GM15510 (cell line): ENCODE measurements around the gene SLC9A5.

Source experiments
- POLR2A ChIP-seq: IDR thresholded peaks from 3 replicates; pipeline ENCODE4 v1.6.1; 2011; ENCODE audit warnings: borderline replicate concordance; ENCODE audit not compliant: insufficient read length; ENCODE audit errors: extremely low read depth

Gene SLC9A5, protein sequence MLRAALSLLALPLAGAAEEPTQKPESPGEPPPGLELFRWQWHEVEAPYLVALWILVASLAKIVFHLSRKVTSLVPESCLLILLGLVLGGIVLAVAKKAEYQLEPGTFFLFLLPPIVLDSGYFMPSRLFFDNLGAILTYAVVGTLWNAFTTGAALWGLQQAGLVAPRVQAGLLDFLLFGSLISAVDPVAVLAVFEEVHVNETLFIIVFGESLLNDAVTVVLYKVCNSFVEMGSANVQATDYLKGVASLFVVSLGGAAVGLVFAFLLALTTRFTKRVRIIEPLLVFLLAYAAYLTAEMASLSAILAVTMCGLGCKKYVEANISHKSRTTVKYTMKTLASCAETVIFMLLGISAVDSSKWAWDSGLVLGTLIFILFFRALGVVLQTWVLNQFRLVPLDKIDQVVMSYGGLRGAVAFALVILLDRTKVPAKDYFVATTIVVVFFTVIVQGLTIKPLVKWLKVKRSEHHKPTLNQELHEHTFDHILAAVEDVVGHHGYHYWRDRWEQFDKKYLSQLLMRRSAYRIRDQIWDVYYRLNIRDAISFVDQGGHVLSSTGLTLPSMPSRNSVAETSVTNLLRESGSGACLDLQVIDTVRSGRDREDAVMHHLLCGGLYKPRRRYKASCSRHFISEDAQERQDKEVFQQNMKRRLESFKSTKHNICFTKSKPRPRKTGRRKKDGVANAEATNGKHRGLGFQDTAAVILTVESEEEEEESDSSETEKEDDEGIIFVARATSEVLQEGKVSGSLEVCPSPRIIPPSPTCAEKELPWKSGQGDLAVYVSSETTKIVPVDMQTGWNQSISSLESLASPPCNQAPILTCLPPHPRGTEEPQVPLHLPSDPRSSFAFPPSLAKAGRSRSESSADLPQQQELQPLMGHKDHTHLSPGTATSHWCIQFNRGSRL

DNA sequence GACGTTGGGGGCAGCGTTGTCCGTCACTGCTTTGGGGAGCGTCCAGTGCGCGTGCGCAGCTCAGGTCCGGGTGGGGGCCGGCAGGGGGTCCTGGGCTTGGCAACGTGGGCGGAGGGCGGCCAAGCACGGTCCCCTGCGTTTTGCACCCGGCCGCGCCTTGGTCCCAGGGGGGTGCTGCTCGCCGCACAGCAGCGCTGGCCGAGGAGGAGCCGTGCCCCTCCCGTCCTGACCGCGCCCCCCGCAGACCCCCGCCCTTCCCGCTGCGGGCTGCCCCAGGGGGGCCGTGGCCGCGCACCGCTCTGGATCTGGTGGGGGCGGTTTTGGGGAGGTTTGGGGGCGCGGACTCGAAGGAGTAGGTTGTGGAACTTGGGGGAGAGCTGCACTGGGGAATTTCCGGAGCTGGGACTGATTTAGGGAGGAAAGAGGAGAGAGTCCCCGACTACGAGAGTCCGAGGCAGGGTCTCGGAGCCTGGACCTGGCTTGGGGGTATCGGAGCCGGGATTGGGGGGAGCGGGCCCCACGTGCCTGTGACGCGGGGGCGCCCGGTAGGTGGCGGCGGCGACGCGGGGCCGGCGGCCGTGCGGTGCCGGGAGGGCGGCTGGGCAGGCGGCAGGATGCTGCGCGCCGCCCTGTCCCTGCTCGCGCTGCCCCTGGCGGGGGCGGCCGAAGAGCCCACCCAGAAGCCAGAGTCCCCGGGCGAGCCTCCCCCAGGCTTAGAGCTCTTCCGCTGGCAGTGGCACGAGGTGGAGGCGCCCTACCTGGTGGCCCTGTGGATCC, at the start of gene SLC9A5:
SLC9A5 (plus strand) TSS at position 579 of the 777 bp plus-strand sequence; CDS start at position 615, 36 bp downstream.
- TF ChIP-seq POLR2A, result peak; percentile 31

DNA sequence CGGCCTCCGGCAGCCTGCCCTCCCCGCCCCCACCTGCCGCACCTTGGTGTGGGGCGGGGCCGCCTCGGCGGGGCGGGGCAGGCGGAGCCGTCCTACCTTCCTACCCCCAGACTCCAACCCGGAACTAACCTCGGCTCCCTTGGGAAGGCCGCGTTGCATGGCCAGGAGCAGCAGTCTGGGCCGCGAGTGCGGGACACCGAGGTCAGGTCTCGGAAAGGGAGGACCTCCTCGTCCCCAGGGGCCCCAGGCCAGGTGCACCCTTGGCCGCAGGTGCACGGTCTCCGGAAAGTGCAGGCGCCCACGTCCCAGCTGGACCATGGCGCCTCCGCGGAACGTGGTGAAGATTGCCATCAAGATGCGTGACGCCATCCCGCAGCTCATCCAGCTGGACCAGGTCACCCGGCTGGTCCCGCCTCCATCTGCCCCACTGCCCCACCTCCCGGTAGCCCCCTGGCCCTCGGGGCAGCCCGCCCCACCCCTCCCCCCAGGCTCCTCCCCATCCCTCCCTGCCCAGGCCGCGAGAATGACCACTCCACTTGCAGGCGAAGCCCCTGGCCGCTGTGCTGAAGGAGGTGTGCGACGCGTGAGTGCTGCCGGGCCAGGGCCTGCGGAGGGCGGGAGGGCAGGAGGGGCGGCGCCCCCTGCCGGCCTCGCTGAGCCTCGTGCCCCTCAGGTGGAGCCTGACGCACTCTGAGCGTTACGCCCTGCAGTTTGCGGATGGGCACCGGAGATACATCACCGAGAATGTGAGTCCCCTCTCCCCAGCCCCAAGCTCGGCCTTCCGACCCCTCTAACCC, 49.6 kb upstream of the SLC9A5 start, which contains the start of gene ELMO3:
ELMO3 (plus strand) TSS at position 121 of the 797 bp plus-strand sequence; CDS start at position 317, 196 bp downstream.
- no peak for TF ChIP-seq POLR2A

DNA sequence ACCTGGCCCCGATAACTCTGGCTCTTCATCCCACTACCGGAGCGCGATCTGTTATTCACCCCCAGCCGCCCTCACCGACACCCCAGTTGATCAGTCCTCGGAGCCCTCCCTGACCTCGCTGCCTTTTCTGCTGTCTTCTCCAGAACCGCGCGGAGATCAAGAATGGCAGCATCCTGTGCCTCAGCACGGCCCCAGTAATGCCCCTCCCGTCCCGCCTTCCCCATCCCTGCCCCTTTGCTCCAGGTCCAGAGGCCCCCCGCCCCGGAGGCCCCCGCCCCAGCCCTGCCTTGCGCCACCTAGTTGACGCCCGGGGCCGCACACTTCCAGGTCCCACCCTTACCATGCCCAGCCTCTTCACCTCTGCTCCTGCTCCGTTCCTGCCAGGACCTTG, 49.0 kb upstream of the SLC9A5 start:
- TF ChIP-seq POLR2A, result no peak

DNA sequence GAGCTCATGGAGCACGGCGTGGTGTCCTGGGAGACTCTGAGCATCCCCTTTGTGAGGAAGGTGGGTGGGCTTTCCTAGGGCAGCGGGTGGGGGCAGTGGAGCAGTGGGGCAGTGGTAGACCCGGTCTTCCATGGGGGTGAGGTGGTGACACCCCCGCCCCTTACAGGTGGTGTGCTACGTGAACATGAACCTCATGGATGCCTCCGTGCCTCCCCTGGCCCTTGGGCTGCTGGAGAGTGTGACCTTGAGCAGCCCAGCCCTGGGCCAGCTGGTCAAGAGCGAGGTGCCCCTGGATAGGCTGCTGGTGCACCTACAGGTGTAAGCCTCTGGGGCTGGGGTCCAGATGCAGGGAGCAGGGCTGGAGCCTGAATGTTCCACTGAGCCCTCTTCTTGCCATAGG, 48.3 kb upstream of the SLC9A5 start:
- TF ChIP-seq POLR2A, result no peak

DNA sequence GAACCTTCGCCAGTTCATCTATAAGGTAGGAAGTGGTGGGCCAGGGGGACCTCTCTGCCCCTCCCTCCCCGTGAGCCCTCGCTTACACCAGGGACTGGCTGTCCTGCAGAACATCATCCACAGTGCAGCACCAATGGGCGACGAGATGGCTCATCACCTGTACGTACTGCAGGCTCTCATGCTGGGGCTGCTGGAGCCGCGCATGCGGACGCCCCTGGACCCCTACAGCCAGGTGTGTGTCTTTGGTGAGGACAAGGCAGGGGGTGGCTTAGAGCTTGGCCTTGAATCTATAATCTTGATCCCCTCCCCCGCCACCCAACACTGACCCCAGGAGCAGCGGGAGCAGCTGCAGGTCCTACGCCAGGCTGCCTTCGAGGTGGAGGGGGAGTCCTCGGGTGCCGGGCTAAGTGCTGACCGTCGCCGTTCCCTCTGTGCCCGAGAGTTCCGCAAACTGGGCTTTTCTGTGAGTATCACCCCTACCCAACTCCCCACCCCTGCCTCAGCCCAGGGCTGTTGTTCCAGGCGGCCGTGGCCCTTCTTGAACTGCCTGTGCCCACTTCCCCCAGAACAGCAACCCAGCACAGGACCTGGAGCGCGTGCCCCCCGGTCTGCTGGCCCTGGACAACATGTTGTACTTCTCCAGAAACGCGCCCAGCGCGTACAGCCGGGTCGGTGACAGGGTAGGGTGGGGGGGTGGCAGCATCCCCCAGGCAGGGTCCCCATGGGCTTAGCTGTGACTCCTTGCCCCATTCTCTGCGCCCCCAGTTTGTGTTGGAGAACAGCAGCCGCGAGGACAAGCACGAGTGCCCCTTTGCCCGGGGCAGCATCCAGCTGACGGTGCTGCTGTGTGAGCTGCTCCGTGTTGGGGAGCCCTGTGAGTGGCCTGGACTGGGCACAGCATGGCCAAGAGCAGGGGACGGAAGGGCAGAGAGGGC, 47.1 kb upstream of the SLC9A5 start:
- no peak for TF ChIP-seq POLR2A

DNA sequence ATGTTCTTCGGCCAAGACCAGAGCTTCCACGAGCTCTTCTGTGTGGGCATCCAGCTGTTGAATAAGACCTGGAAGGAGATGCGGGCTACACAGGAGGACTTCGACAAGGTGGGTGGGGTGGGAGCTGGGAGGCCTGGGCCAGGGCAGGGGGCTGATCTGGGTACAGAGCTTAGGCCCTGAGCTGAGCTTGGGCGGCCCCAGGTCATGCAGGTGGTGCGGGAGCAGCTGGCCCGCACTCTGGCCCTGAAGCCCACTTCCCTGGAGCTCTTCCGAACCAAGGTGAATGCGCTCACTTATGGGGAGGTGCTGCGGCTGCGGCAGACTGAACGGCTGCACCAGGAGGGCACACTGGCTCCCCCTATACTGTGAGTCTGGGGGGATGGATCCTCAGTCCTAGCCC, 46.4 kb upstream of the SLC9A5 start:
- TF ChIP-seq POLR2A, result no peak

DNA sequence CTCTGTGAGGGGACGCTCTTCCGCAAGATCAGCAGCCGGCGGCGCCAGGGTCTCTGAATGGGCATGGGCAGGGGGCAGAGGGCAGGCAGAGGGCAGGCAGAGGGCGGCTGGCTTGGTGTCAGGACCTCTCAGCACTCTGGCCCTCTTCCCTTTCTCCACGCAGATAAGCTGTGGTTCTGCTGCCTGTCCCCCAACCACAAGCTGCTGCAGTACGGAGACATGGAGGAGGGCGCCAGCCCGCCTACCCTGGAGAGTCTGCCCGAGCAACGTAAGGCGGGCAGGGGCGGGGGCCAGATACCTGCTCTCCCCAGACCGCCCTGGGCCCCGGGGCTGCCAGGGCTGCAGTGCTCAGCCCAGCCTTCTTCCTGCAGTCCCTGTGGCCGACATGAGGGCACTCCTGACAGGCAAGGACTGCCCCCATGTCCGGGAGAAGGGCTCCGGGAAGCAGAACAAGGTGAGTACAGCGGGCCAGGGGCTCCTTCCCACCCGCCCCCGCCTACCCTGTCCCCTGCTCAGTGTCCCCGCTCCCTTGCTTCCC, 45.8 kb upstream of the SLC9A5 start:
- TF ChIP-seq POLR2A, result no peak

DNA sequence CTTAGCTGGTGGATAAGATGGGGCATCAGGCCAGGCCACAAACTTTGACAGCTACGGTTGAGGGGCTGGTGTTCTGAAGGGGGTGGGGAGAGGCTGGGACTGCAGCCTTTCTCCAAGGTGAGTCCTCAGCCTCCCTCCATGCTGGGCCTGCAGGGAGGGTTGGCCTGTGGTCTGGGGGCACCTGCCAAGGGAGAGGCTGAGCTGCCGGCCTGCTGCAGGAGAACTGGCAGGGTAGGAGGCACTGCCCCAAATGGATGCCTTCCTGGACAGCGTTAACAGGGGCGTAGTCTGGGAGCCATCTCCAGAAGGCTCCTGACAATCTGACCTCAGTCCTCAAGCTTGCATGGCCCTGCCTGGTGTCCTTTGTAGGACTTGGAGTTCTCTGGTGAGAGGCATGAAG, 44.7 kb upstream of the SLC9A5 start:
- TF ChIP-seq POLR2A, result no peak

DNA sequence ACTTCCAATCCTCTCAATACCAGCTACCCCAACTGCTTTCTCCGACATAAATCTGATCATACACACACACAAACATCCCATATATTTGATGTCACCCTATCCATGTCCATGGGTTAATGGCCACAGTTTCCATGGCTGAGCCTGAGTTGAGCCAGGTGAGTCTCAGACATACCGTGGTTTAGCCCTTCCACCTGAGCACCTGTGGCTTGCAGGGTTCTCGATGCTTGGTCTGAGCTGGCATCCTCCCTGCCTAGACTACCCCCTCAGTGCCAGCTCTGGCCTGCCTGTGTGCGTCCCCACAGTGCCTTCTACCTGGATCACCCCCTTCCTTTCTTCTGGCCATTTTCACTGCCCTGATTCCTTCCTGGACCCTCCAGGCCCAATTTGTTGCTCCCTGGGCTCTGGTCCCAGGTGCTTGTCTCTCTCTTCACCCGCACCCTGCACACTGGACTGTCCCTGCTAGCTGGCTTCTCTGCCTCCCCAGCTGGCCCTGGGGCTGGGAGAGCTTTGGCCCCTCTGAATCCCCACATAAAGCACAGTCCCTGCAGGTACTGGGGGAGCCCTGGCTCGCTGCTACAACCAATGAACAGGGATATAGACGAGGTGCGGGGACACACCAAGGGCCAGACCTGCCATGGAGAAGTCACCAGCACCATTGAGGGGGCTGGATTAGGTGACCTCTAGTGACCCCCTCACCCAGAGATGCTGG, 42.5 kb upstream of the SLC9A5 start:
- no peak for TF ChIP-seq POLR2A

DNA sequence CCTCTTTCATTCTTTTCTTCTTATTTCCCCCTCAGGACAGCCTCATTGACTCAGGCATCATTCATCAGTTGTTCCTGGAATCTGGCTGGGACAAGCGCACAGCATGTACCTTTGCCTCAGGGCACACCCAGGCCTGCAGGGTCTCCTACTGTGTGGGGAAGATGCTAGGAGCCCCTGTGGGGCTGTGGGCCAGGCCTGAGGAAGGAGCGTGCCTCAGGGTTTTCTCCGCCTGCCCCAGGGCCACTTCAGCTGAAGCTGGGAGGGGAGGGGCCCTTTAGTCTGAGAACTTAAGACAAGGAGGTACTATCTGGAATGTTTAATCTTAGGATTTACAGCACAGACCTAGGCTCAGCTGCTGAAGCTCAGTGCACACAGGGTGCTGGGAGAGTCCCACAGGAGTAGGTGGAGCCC, 41.9 kb upstream of the SLC9A5 start:
- TF ChIP-seq POLR2A, result no peak

DNA sequence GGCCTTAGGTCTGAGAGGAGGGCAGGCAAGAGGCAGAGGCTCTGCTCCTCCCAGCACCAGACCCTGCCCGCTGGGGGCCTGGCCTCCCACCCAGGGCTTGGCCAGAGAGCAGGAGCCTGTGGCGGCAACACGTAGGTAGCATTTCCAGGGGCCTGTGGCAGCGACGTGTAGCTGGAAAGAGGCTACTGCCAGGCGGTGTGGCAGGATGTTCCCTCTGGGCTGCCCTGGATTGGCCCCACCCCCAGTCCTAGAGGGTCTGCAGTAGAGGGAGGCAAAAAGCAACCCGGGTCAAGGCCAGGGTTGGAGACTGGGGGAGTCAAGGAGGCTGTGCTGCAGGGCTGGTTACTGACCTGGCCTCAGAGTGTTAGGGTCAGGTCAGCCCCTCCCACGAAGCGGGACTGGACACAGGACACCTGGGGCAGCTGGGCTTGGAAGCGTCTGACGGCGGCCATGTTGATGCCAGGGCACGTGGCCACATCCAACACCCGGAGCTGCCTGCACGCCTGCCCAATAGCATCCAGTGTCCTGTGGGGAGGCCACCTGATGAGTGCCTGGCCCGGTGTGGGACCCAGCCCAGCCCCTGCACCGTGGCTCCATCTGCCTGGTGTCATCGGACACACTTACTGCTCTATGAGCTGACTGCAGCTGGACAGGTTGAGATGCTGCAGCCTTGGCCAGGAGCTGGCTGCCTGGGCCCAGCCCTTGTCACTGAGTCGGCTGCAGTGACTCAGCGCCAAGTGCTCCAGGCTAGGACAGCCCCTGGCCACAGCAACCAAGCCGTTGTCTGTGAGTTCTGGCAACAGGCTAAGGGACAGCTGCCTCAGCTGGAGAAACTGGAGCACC, 41.3 kb upstream of the SLC9A5 start:
- TF ChIP-seq POLR2A, result peak; percentile 24

DNA sequence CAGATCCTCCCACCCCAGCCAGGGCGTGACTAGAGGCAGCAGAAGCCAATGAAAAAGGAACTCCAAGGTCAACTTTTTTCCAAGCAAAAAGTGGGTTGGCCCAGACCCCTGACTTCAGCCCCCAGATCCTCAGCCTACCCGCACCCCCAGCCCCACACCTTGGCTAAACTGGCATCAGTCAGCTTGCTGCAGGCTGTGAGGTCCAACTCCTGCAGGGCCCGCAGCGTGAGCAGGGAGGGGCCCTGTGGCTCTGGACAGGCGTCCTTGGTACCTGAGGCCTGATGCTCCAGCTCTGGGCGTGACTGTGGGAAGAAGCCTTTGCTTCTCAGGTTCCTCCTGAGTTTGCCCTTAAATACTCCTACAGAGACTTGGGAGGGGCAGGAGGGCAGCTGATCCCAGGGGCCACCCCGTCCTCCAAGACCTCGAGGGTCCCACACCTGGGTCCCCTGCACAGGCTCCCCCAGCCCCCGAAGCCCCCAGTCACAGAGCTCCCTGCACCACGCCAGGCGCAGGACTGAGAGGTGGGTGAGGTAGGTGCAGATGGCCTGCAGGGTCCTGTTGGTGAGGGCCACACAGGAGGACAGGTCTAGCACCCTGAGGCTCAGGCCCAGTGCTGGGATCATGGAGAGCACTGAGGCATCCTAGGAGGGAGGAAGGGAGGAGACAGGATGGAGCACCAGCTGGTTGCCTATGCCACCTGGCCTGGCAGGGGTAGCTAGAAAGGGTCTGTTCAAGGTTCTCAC, 40.5 kb upstream of the SLC9A5 start:
- TF ChIP-seq POLR2A, result no peak
